Measurements from ENCODE around the gene PTGES. TPM values are rescaled to one million over a fixed set of nuclear protein-coding genes. Genes with fewer than 3 reads are reported as not detected.
A peak's percentile ranks its signal among the peaks of the same experiment; 100 is the strongest.

Gene PTGES
- total RNA-seq, 1 experiment from 2014 or later = 74.0 TPM

DNA sequence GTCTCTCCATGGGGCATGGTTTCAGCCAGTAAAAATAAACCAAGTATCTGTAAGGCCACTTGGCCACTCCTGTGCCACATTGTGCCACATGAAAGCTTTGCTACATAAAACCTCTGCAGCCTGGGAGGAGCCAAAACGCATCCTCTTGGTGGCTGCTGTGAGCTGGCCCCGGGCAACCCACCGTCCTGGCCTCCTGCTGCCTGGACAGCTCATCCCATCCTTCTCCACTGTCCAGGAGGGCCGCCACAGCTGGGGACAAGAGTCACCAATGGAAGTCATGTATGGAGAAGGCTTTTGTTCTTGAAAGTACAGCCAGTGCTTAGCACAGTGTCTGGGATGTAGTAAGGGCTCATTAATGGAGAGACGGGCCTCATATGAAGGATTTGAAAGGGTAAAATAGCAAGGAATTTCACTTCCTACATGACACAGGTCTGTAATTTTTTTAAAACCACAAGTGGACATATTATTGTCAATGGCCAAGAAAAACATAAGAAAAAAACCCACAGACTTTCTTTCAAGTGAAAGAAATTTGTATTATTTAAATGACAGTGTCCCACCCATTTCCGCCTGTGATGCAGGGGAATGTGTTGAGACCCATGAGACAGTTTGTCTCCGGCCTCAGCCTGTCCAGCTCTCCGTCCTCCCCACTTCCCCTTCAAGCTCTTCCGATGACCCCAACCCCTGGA lies 6.6 kb downstream of the PTGES start:
- Mint-ChIP-seq H3K4me1 (ENCODE audit: insufficient read depth, unreplicated experiment) (peaks cover 46% of the 10 kb centered on the region), H3K4me3 (ENCODE audit: unreplicated experiment) (no peak overlapping the region), H3K9me3 (ENCODE audit: unreplicated experiment) (no peaks in the 10 kb centered on the region), H3K27me3 (ENCODE audit: insufficient read depth, unreplicated experiment) (no peaks in the 10 kb centered on the region), H3K27ac (ENCODE audit: low read depth, unreplicated experiment) (peak overlapping the region; percentile 42), H3K36me3 (ENCODE audit: insufficient read depth, unreplicated experiment) (peaks cover 88% of the 10 kb centered on the region)
- TF ChIP-seq, protein P1, sequence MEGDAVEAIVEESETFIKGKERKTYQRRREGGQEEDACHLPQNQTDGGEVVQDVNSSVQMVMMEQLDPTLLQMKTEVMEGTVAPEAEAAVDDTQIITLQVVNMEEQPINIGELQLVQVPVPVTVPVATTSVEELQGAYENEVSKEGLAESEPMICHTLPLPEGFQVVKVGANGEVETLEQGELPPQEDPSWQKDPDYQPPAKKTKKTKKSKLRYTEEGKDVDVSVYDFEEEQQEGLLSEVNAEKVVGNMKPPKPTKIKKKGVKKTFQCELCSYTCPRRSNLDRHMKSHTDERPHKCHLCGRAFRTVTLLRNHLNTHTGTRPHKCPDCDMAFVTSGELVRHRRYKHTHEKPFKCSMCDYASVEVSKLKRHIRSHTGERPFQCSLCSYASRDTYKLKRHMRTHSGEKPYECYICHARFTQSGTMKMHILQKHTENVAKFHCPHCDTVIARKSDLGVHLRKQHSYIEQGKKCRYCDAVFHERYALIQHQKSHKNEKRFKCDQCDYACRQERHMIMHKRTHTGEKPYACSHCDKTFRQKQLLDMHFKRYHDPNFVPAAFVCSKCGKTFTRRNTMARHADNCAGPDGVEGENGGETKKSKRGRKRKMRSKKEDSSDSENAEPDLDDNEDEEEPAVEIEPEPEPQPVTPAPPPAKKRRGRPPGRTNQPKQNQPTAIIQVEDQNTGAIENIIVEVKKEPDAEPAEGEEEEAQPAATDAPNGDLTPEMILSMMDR (IDR thresholded peaks at IDR 0.05; ENCODE audit: unreplicated experiment) = no peak
- BruUV-seq (replicated peaks) = no TSS peak
- intact Hi-C loops (cut with micrococcal nuclease) = no loop called here
- ChIA-PET POLR2A (interaction anchor here (1.2 to 1.8 kb wide), 3 partner anchors 15 to 31 kb away, joined by 3 to 9 read pairs (median 4); no protein-coding TSS in a partner anchor), CTCF (interaction anchor here (1.1 to 1.6 kb wide), 4 partner anchors 8 to 103 kb away, joined by 3 to 6 read pairs (median 4); no protein-coding TSS in a partner anchor)
- peak; percentile 43 for DNase-seq (ENCODE audit: unreplicated experiment)

DNA sequence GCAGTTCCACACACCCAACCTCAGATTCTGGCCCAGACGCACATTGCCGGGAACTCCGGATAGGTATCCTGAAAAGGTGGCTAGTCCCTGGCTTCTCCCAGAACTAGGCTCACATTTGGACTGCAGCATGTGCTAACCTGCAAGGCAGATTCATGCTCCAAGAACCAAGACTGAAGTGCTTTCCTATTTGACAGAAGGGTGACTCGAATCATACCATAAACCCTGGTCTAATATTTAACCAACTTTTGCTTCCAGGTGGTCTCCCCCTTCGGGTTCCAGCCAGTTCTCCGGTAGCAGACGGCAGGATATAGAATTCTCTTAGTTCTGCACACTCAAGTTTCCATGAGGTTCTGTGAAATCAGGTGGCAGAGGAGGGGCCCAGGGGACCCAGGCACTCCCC lies 7.6 kb downstream of the PTGES start:
- Mint-ChIP-seq H3K27ac (ENCODE audit: low read depth, unreplicated experiment) (no peak overlapping the region), H3K4me3 (ENCODE audit: unreplicated experiment) (no peak overlapping the region), H3K9me3 (ENCODE audit: unreplicated experiment) (no peaks in the 10 kb centered on the region), H3K36me3 (ENCODE audit: insufficient read depth, unreplicated experiment) (peaks cover 94% of the 10 kb centered on the region), H3K4me1 (ENCODE audit: insufficient read depth, unreplicated experiment) (peaks cover 42% of the 10 kb centered on the region), H3K27me3 (ENCODE audit: insufficient read depth, unreplicated experiment) (no peaks in the 10 kb centered on the region)
- TF ChIP-seq, protein P1 (IDR thresholded peaks at IDR 0.05; ENCODE audit: unreplicated experiment) = no peak
- intact Hi-C loops (cut with micrococcal nuclease) = no loop called here
- no TSS peak for BruUV-seq (replicated peaks)
- ChIA-PET POLR2A (interaction anchor here (1.4 kb wide), 1 partner anchor 32 kb away, joined by 6 read pairs; no protein-coding TSS in a partner anchor), CTCF (interaction anchor here (0.6 to 9.2 kb wide), 2 partner anchors 25 to 36 kb away, joined by 3 to 145 read pairs; no protein-coding TSS in a partner anchor)
- DNase-seq (ENCODE audit: unreplicated experiment) = no peak

DNA sequence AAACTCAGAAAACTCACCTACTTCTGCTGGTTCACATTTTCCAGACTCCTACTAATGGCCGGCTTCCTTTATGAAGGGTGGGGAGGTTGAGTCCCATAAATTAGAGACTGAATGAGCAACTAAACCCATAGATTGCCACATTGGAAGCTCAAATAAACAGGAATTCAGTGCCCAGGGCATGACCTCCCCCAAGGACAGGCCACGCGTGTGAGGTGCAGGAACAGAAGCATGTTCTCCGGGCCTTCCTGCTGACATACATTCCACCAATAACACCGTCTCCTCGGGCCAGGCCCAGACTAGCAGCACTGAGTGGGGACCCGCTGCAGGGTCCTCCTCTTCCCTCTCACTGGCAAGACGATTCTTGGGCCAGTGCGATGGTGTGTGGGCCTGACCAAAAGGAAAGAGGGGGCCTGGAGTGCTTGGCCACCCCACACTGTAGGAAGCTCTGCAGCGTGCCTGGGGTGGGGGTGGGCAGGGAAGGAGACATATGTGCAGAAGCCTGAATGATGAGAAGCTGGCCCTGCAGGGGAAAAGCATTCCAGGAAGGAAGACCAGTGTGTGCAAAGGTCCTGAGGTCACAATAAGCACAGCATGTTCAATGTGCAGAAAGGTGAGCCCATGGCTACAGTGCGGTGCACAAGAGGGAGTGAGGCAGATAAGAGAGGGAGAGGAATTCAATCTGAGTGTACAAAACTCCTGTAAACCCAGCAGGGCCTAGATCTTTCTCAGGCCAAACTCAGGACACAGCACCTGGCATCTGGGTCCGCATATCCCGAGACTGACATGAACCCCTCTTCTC lies 12.0 kb downstream of the PTGES start:
- CTCF ChIA-PET = interaction anchor here (0.5 to 9.2 kb wide), 7 partner anchors 10 to 438 kb away, joined by 3 to 145 read pairs (median 3); partner anchors contain the start of gene PTGES
- H3K4me1 Mint-ChIP-seq (ENCODE audit: insufficient read depth, unreplicated experiment) = peaks cover 30% of the 10 kb centered on the region
- H3K36me3 Mint-ChIP-seq (ENCODE audit: insufficient read depth, unreplicated experiment) = peaks cover 91% of the 10 kb centered on the region
- H3K4me3 Mint-ChIP-seq (ENCODE audit: unreplicated experiment) = no peak overlapping the region
- BruUV-seq (replicated peaks) = no TSS peak
- DNase-seq (ENCODE audit: unreplicated experiment) = no peak
- TF ChIP-seq, protein P1 (IDR thresholded peaks at IDR 0.05; ENCODE audit: unreplicated experiment) = no peak
- POLR2A ChIA-PET = interaction anchor here (0.6 to 6.8 kb wide), 4 partner anchors 10 to 244 kb away, joined by 4 to 92 read pairs (median 38); partner anchors contain the start of gene PTGES
- no peaks in the 10 kb centered on the region for H3K9me3 Mint-ChIP-seq (ENCODE audit: unreplicated experiment)
- H3K27me3 Mint-ChIP-seq (ENCODE audit: insufficient read depth, unreplicated experiment) = no peaks in the 10 kb centered on the region
- no peak overlapping the region for H3K27ac Mint-ChIP-seq (ENCODE audit: low read depth, unreplicated experiment)
- intact Hi-C loops (cut with micrococcal nuclease) = no loop called here

DNA sequence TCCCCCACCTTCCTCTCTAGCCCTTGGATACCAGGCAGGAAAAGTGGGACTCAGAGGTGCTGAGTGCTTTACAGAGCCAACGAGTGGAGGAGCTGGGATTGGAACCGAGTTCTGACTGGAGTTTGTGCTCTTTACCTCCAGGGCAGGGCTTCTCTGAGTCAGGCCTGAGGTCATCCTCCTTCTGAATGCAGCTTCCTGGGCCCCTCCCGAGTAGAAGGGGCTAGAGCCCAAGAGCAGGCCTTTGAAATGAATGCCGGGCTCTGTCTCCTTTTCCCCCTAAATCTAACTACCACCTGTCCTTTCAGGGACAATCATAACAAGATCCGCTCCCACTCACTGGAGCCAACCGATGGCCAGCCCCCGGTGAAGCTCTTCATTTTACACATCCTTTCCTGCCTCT lies 12.7 kb downstream of the PTGES start:
- H3K36me3 Mint-ChIP-seq (ENCODE audit: insufficient read depth, unreplicated experiment) = peaks cover 84% of the 10 kb centered on the region
- H3K27ac Mint-ChIP-seq (ENCODE audit: low read depth, unreplicated experiment) = no peak overlapping the region
- POLR2A ChIA-PET = interaction anchor here (2.0 to 6.8 kb wide), 3 partner anchors 11 to 42 kb away, joined by 8 to 92 read pairs (median 68); partner anchors contain the start of gene PTGES
- CTCF ChIA-PET = interaction anchor here (0.5 to 9.2 kb wide), 7 partner anchors 11 to 437 kb away, joined by 3 to 145 read pairs (median 3); partner anchors contain the start of gene PTGES
- intact Hi-C loops (cut with micrococcal nuclease) = no loop called here
- TF ChIP-seq, protein P1 (IDR thresholded peaks at IDR 0.05; ENCODE audit: unreplicated experiment) = no peak
- H3K9me3 Mint-ChIP-seq (ENCODE audit: unreplicated experiment) = no peaks in the 10 kb centered on the region
- peaks cover 30% of the 10 kb centered on the region for H3K4me1 Mint-ChIP-seq (ENCODE audit: insufficient read depth, unreplicated experiment)
- DNase-seq (ENCODE audit: unreplicated experiment) = no peak
- H3K4me3 Mint-ChIP-seq (ENCODE audit: unreplicated experiment) = no peak overlapping the region
- no peaks in the 10 kb centered on the region for H3K27me3 Mint-ChIP-seq (ENCODE audit: insufficient read depth, unreplicated experiment)
- no TSS peak for BruUV-seq (replicated peaks)
